Colonic mucosa (tissue), 4 donors: Measurements from ENCODE around the gene GRPEL1. TPM values are rescaled to one million over a fixed set of nuclear protein-coding genes. Genes with fewer than 3 reads are reported as not detected.
A peak's percentile ranks its signal among the peaks of the same experiment; 100 is the strongest.

Source experiments
- DNase-seq: peaks from one replicate; pipeline ENCODE4 v3.0.0-alpha.2; 2020
- H3K27ac ChIP-seq: fragments of 200-600 bp; one replicate; pipeline ENCODE4 v1.8.0; 2021
- H3K27me3 ChIP-seq: fragments of 200-600 bp; one replicate; pipeline ENCODE4 v1.8.0; 2021
- H3K36me3 ChIP-seq: fragments of 200-600 bp; one replicate; pipeline ENCODE4 v1.8.0; 2021
- H3K4me1 ChIP-seq: fragments of 200-600 bp; one replicate; pipeline ENCODE4 v1.8.0; 2021; ENCODE audit warnings: mild to moderate bottlenecking
- H3K4me3 ChIP-seq: fragments of 200-600 bp; one replicate; pipeline ENCODE4 v1.8.0; 2021
- H3K9ac ChIP-seq, 2 donors: one replicate each; pipeline ENCODE4 v1.7.0; 2013; ENCODE audit warnings: control low read depth in 2 of 2, low read depth in 2 of 2, low read length in 2 of 2
- H3K9me3 ChIP-seq: fragments of 200-600 bp; one replicate; pipeline ENCODE4 v1.8.0; 2021
- intact Hi-C: fragments of 100-400 bp; cut with DNase I; formaldehyde crosslinking; loops from one replicate; pipeline ENCODE4 v1.14.1; 2022
- total RNA-seq, 2 donors: library from RNA; stranded (reverse); fragmentation: NEBNext Ultra II Directional in 1 of 2; extraction: Animal tissue kit (Norgen Biotek cat#: 25700) in 1 of 2; gene quantifications; one replicate each; pipeline ENCODE4 v1.2.1, GENCODE V29; 2021
- TF ChIP-seq, protein P1 (sequence below): fragments of 200-600 bp; IDR thresholded peaks from one replicate; pipeline ENCODE4 v1.8.0; 2022; ENCODE audit warnings: antibody characterized with exemption, mild to moderate bottlenecking
- donor health status: healthy.
- donor health status: DM: no; HTN: no; CAD: no.
- donor health status: DM: no; HTN: no; CAD: no.

The GRPEL1 gene
- total RNA-seq, 2 donors from 2014 or later = 45.9 to 50.9 TPM

DNA sequence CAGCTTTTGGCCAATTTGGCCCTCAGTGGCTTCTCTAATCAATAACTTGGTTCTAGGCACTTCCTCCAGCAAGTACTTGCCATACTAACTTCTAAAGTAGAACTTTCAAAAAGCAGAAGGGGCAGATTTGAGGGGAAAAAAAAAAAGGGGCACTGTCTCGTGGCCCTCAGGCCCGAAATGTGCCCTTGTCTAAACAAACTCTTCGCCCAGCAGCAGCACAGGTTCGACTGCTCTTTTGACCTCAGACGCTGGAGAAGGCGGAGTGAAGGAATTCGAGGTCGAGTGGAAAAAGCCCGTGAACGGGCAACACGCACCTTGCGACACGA, 775 bp downstream of the GRPEL1 start:
- Histone ChIP-seq H3K4me3 (peak overlapping the region; percentile 86), H3K9me3 (no peaks in the 10 kb centered on the region), H3K4me1 (peaks cover 13% of the 10 kb centered on the region), H3K27me3 (no peaks in the 10 kb centered on the region), H3K36me3 (no peaks in the 10 kb centered on the region), H3K9ac (peak overlapping the region; percentile 82 to 92), H3K27ac (peak overlapping the region; percentile 77)
- intact Hi-C loops = no loop called here
- no peak for DNase-seq
- TF ChIP-seq, protein P1, sequence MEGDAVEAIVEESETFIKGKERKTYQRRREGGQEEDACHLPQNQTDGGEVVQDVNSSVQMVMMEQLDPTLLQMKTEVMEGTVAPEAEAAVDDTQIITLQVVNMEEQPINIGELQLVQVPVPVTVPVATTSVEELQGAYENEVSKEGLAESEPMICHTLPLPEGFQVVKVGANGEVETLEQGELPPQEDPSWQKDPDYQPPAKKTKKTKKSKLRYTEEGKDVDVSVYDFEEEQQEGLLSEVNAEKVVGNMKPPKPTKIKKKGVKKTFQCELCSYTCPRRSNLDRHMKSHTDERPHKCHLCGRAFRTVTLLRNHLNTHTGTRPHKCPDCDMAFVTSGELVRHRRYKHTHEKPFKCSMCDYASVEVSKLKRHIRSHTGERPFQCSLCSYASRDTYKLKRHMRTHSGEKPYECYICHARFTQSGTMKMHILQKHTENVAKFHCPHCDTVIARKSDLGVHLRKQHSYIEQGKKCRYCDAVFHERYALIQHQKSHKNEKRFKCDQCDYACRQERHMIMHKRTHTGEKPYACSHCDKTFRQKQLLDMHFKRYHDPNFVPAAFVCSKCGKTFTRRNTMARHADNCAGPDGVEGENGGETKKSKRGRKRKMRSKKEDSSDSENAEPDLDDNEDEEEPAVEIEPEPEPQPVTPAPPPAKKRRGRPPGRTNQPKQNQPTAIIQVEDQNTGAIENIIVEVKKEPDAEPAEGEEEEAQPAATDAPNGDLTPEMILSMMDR = no peak

DNA sequence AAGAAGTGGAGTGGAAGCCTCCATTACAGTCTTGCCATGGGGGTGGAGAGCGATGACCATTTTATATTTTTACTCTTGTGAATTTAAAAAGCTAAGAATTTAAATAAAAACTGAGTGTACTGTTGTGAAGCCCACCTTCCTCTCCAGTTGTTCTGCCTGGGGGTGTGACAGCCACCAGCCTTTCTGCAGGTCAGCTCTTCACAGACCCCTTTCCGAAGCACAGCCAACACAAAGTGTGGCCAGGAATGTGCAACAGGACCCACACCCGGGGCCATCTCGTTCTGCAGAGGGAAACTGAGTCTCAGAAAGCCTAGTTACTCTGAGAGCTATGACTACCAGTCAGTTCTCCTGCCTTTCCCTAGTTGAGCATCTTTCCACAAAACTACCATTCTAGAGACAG, 1.4 kb downstream of the GRPEL1 start:
- H3K9ac ChIP-seq = no peak overlapping the region
- H3K9me3 ChIP-seq = no peaks in the 10 kb centered on the region
- TF ChIP-seq, protein P1 = no peak
- peaks cover 13% of the 10 kb centered on the region for H3K4me1 ChIP-seq
- H3K27me3 ChIP-seq = no peaks in the 10 kb centered on the region
- no peak overlapping the region for H3K27ac ChIP-seq
- no peak for DNase-seq
- intact Hi-C loops = no loop called here
- peak overlapping the region; percentile 86 for H3K4me3 ChIP-seq
- H3K36me3 ChIP-seq = no peaks in the 10 kb centered on the region

DNA sequence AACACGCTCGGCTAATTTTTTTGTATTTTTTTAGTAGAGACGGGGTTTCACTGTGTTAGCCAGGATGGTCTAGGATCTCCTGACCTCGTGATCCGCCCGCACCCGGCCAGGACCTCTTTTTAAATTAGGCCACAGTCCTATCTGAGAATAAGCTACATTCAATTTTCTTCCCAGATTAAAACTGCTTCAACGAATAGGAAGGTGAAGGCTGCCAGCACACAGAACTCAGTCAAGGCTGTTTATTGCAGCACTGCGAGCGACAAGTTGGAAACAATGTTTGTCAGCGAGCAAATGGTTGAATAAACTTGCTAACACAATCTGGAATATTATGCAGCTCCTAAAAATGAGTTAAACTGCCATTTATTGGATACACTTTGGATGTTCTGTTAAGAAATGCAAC, 1.9 kb downstream of the GRPEL1 start:
- Histone ChIP-seq H3K4me3 (no peak overlapping the region), H3K36me3 (no peaks in the 10 kb centered on the region), H3K4me1 (peaks cover 13% of the 10 kb centered on the region), H3K9ac (no peak overlapping the region), H3K27me3 (no peaks in the 10 kb centered on the region), H3K27ac (no peak overlapping the region), H3K9me3 (no peaks in the 10 kb centered on the region)
- no peak for DNase-seq
- TF ChIP-seq, protein P1 = no peak
- intact Hi-C loops = no loop called here

DNA sequence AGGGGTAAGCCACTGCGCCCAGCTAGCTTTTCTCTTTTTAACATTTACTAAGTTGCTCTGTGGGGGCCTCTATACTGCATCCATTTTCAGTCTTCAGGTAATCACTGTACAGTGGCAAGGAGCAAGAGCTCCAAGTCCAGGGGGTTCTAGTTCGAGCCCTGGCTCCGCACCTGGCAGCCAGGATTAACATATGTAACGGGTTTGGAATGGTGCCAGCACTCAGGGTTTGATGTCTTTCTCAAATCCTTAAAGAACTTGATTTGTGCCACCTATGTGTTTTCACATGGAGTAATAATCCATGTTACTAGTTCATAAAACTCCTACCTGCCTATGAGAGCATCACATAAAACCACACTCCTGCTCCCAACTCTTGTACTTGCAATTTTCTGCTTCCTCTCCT, 4.5 kb downstream of the GRPEL1 start:
- intact Hi-C loops = no loop called here
- Histone ChIP-seq H3K4me1 (peaks cover 9% of the 10 kb centered on the region), H3K9ac (no peak overlapping the region), H3K27ac (no peak overlapping the region), H3K9me3 (no peaks in the 10 kb centered on the region), H3K36me3 (no peaks in the 10 kb centered on the region), H3K27me3 (no peaks in the 10 kb centered on the region), H3K4me3 (no peak overlapping the region)
- no peak for DNase-seq
- TF ChIP-seq, protein P1 = no peak

DNA sequence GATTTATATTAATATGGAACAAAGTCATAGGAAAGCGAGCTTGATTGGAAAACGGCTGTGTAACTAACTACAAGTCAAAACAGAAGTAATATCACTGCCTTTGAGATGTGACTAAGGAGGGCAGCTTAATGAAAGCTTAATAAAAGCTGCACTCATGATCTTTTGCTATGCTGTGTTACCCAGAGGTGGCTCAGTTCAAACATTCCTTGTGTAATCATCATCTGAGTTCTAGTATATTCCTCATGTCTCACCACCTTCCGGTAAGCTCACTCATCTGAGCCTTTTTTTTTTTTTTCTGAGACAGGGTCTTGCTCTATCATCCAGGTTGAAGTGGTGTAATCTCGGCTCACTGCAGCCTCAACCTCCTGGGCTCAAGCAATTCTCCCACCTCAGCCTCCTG, 5.0 kb downstream of the GRPEL1 start:
- Histone ChIP-seq H3K36me3 (no peaks in the 10 kb centered on the region), H3K9me3 (no peaks in the 10 kb centered on the region), H3K9ac (no peak overlapping the region), H3K4me3 (no peak overlapping the region), H3K4me1 (peaks cover 9% of the 10 kb centered on the region), H3K27me3 (no peaks in the 10 kb centered on the region), H3K27ac (no peak overlapping the region)
- TF ChIP-seq, protein P1 = no peak
- intact Hi-C loops = no loop called here
- DNase-seq = no peak

DNA sequence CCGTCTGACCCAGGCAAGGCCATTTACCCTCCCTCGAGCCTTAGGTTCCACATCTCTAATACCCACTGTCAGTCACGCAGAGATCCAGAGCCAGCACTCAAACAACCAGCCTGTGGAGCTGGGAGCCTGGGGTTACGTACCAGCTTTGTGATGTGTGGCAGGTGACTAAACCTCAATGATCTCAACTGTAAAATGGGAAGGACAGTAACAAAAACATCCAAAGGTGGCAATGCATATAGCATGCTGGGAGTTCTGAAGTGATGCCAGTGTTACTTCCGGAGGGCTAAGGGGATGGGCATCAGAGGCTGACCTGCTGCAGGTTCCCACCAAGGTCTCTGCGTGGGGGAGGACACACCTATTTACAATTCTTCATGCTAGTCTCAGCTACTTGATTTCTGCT, 6.0 kb downstream of the GRPEL1 start:
- no peaks in the 10 kb centered on the region for H3K9me3 ChIP-seq
- H3K9ac ChIP-seq = no peak overlapping the region
- no peak for DNase-seq
- no peak overlapping the region for H3K4me3 ChIP-seq
- H3K27me3 ChIP-seq = no peaks in the 10 kb centered on the region
- H3K27ac ChIP-seq = no peak overlapping the region
- intact Hi-C loops = no loop called here
- peaks cover 5% of the 10 kb centered on the region for H3K4me1 ChIP-seq
- TF ChIP-seq, protein P1 = no peak
- H3K36me3 ChIP-seq = no peaks in the 10 kb centered on the region
